Islet of Langerhans (tissue), 1 donor: Measurements from ENCODE around the gene OPN3.

Source experiments
- FAIRE-seq: peaks from one replicate; lab custom pipeline; 2011; peaks lifted over from hg19 to GRCh38; lab: Jason Lieb, UNC

Gene OPN3

DNA sequence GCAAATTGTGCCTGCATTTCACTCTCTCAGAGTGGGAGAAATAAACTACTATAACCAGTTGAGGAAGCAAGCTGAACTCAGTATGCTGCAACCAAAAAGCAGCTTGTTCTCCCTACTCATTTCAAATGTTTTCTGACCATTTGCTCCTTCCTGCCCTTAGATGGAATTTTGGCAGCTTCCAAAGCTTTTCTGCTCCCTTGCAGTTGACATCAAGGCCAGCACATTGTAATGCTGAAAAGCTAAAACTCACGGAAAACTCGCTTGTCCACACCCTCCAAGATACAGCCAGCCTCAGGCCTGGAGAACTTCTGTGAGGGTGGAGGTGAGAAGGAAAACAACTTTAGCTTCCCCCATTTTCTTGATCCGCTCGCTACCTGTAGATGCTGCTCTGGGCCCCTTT lies 5.0 kb upstream of the OPN3 start:
- FAIRE-seq, result no peak

DNA sequence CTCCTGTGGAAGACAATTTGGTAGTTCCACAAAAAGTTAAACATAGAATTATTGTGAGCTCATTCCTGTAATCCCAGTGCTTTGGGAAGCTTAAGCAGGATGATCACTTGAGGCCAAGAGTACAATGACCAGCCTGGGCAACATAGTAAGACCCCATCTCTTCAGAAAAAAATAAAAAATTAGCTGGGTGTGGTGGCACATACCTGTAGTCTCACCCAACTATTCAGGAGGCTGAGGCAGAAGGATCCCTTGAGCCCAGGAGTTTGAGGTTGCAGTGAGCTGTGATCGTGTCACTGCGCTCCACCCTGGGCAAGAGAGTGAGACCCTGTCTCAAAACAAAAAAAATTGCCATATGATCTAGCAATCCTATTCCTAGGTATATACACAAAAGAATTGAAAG lies 4.1 kb upstream of the OPN3 start:
- FAIRE-seq, result no peak

DNA sequence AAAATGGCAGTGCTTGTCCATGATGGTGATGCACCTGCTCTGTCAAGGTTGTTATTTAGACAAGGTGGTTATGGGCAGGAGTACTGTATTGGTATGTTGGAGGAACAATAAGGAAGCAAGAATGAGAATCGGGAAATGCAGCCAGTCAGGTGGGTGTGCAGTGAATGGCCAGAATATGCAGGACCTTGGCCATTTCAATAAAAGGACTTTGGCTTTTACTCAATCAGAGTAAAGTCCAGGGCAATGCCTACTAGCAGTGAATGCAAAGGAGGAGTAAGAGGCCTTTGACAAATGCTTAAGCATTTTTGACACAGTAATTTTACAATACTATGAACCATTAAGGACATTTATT lies 2.4 kb upstream of the OPN3 start:
- FAIRE-seq, result no peak

DNA sequence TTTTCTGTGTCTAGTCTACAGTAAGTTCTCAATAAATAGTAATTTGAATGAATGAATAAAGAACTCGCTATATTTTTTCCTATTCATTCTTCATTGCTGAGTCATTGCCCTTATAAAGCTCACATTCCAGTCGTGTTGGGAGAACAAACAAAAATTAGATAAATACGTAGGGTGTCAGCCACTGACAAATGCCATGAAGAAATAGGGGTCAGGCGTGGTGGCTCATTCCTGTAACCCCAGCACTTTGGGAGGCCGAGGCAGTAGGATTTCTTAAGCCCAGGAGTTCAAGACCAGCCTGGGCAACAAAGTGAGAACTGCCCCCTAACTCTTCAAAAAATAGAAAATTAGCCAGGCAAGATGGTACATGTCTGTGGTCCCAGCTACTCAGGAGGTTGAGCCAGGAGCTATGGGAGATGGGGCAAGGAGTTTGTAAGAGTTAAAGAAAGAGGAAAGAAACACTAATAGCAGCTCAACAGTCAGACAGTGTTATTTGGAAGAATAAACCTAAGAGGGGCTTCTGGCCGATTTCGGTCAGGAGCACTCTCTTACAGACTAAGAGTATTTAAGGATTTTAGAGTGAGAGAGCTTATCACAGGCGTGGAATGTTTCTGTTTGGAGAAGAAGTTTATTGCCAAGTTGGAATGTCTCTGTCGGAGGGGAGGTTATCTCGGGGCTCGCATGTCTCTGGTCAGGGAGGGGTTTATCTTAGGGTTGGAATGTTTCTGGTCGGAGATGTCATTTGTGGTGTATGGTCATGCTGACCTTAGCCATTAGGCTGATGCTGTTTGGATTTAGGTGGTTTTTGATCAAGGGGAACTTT lies 1.8 kb upstream of the OPN3 start:
- FAIRE-seq, result no peak

DNA sequence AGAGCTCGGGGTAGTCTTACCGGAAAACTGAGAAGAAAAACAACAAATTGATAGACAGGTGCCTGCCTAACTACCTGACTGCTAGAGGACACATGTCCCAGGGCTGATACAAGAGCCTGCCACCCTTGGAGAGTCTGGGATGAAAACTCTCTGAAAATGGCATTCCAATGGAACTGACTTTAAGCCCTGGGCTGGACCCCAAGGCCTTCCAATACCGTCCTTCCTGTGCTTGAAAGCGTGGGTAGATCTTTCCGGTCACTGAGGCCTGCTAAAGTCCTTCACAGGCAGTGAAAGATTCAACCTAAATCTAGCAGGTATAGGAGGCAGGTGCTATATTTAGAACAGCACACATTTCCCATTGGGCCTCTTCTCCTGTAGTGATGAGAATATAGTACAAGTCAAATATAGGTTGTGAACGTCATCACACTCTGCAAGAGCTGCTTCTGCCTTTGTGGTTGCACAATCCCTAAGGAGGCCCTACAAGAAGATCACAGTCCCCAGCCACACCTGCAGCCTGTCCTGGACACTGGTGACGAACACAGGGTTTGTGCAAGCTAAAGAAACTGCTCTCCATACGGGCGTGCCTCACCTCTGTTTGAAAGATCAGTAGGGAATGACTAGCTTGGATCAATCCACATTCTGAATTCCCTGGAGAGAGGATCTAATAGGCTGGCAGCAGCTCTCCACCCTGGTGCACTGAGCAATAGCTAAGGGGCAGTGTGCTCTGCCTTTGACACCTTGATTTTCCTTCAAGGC lies 876 bp upstream of the OPN3 start:
- no peak for FAIRE-seq

DNA sequence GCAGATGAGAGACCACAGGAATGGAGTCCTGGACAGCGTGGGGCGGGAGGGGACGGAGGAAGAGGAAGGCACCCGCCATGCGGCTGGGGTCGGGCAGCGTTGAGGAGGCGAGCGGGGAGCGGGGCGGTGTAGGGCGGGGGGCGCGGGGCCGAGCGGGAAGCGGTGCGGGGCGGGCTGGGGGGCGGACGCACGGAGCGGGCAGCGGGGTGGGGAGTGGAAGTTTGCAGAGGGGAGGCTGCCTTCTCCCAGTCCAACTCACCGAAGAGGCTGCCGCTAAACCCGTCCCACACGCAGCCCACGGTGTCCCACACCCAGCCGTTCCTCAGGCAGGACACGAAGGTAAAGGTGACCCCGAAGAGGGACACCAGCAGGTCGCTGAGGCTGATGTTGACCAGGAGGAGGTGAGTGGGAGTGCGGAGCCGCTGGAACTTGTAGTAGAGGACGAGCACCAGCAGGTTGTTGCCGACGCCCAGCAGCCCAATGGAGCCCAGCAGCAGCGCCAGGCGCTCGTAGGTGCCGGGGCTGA lies 483 bp downstream of the OPN3 start:
- no peak for FAIRE-seq

DNA sequence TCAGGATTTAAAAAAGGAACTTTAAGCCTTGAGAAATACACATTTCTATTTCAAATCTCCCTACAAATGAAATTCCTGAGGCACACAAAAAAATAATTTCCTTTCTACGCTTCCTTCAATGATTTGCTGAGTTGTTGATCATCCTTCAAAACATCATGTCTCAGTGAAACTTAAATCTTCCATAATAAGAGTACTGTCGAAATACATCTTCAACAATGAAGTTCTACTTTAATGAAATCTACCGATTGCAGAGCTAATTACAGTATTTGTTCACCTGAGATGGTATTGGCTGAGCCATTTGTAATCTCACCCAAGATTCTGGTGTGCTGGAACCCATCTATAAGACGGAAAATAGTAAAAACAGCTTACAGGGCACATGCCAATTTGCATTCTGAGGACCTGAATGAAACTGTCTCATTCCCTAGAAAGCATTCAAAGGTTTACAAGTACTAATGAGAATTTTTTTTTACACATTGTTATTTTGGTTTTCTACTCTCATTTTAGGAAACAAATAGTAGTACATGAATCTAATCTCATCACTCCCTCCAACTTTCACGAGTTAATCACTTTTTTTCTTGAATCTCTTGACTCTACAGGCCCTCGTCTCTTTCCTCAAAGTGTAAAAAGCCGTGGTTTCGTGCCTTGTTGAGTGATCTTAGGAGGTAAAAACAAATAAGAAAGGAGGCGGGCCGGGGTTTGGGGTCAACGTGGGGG lies 1.1 kb downstream of the OPN3 start:
- FAIRE-seq, result no peak

DNA sequence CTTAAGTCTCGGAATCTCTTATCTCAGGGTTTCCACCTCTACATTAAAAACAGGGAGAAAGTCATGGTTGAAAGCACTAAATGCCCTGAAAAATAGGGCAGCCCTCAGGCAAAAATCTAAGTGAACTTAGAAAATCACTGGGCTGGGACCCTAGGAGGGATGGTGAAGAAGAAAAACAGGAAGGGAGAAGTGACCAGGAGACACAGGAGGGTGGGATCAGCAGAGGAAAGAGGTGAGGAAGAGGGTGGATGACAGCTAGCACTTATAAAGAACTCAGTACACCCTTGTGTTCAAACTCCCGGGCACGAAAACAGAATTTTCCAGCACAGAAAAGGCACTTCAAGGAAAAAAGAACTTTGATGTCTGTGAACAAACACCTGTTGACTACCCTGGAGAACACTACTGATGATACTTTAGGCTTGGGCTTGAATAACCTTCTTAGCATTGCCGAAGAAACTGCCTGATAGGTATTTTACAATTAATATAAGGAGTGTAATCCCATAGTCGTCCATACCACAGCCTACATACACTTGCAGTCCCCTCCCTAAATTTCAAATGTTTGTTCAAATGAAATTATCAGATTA lies 2.0 kb downstream of the OPN3 start:
- FAIRE-seq, result no peak

DNA sequence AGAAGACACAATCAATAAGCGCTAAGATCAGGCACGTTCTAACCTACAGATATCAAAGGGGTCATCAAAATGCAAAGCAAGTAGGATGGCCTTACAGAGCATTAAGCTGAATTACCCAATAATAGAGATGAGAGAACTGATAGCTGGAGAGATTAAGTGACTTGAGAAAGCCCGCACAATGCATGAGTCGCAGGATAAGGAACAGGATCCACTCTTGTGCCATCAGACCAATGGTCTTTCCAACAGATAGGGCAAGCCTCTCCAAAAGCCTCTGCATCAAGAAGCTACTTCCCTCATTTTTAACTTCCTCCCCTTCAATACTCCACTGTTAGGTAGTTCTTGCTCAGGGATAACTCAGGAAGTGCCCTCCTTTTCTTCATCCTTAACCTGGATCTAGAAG lies 2.6 kb downstream of the OPN3 start:
- no peak for FAIRE-seq

DNA sequence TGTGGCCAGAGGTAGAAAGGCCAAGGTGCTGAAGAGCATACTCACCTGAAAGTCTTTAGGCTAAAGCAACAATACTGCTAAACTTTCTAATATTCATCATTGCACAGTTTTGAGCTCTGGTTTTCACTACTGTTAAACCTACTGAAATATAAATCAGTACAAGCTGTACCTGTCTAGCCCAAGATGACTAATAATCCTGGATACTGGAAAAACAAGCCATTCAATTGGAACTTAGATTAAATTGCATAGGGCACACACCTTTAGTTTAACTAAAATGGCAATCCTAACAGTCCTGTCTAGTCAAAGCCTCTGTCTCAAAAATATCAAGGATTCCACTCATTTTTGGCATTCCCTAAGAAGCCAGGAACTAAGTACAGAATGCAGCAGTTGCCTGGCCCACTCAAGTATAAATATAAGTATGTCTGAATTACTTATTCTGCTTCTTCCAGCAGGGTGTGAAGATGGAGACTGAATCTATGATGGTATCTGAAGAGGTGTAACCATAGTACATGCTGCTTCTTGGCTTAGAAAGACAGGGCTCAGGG lies 3.1 kb downstream of the OPN3 start:
- no peak for FAIRE-seq

DNA sequence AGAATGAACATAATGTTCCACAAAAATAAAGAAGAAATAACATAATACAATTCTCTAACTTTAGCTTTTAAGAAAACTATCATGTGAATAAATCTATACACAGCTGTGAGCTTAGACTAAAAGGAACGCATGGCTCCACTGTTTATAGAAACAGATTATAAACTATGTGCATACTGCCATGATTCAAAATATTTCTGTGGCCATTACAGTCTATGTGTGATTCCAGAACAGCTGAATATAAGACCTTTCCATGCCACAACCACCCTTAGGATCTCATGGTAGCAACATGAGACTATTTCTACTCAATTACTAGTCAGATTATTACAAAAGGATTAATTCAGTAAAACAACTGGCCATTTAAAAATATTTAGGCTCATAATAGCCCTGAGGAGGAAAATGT lies 3.9 kb downstream of the OPN3 start:
- no peak for FAIRE-seq

DNA sequence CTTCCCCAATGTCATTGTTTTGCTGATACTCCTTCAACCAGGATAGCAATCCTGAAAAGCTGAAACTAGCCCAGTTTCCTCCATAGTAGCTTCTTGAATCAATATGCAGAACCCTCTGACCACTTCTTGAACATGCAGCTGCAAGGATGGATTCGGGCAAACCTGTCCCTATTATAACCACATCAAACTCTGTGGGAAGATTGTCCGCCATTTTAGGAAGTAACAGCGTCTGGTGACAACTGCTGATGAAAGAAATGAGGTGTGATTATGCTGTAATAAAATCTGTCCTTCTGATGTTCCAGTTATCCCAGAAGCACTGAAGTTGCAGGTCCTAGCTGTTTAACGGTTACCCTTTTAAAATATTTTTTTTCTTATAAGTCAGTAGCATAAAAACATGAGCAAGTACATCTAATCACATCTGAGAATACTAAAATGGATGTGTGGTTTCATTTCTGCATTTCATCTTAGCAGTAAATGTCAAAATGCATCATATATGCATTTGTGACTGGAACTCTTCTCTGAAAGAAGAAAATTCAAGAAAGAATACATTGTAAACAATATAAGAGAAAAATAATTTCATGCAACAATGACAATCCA lies 4.5 kb downstream of the OPN3 start:
- no peak for FAIRE-seq

DNA sequence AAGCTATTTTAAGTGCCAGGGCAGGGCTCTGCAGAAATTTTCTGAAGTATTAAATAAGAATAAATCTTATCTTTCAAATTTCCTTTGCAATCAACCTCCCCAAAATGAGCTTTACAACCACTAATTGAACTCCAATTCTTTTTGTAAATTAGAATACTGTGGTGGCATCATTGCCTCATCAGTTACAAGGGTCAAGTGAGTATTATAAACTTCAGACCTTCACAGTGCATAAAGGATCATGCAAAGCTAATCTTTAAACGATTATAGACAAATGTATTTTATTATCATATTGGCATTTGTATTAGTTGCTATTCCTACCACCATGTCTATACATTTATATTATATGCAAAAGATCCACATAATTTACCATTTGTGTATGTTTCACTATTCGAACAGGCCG lies 7.2 kb downstream of the OPN3 start:
- FAIRE-seq, result no peak

DNA sequence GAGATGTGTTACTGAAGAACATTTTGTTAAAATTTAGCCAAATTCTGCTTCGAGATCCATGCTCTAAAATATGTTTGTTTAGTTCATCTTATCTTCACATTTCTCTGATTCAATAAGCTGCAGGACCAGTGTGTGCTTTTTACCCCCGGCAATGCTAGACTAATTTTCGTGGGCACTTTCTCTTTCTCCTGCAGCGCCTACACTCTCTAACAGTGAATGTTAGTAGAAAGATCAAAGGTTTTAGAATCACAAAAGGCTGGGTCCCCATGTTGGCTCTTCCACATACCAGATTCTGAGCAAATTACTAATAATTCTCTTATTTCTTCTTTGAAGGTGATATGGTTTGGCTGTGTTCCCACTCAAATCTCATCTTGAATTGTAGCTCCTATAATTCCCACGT lies 8.5 kb downstream of the OPN3 start:
- FAIRE-seq, result no peak

DNA sequence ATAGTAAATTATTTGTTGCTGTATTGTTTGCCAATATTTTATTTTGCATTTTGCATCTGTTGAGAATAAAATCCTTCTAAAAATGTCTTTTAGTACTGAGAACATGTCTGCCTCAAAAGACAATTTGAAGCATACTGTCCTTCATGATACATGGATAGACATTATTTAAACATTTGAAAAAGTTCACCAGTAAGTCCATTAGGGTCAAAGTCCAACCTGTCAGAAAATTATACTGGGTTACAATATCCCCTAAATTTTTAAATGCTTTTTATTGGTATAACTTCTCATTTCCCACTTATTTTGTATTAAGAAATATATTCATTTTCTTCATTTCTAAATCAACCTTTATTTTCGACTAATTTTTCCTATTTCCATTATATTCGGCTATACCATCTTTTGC lies 9.3 kb downstream of the OPN3 start:
- FAIRE-seq, result peak; percentile 58

DNA sequence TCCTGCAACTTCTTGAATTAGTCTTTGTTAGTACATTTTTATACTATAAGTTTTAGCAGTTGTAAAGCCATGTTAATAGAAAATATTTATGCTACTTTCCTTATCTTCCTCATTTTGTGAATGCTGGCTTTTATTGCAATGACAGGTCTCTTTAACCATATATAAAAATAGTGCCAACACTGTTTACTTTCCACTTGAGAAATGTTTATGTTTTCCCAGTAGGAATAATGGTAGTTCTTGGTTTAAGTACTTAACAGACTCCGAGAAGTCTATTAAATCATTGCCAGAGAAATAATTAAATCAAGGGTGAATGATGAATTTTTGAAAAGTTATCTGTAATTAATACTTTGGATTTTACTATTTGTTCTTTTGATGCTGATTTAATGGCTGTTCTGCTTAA lies 9.7 kb downstream of the OPN3 start:
- no peak for FAIRE-seq

DNA sequence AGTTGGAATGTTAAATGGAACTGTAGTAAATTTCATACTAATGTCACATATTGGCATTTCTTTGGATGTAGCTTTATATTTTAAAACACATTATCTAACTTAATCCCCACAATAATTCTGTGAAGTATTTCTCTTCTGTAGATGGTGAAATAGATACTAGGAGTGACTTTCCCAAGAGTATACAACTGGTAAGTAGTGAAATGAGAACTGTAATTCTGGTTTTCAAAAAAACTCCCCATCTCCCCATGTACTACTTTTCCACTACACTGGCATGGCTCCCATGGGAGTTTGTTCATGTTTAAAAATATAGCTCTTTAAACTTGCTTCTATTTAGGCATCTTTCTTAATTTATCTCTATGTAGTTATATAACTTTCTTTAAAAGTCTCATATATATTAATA lies 10.2 kb downstream of the OPN3 start:
- no peak for FAIRE-seq

DNA sequence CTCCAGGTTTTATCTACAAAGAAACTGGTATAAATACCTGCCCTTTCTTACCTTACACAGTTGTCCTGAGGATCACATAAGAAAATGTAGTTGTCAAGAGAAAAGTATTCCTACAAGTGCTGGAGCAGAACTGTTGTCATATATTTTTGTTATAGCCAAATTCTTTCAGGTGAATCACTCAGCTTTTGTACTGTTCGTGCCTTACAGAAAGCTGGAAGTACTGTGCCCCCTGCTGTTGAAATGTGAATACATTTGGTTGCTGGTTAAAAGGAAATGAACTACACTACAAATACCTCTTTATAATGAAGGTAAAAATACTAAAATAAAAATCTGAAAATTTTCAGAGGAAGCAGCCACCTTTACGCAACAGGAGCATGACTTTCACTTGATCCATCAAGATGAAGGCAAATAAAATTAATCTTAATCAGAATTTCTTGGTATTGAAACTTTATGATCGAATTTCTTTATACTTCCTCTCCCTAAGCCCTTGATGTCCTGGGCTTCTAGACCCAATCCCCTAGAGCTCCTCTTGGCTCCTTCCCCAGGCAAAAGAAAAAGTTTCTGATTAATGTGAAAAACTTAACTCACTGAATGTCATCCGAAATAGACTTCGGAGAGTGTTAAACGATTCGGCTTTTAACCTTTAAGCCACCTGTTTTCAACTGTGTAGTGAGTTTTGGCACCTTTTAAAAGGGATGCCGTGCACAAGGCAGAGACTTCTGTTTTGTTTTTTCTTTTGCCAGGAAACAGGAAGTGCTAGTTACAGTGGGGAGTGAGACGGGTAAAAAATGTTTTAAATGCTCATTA lies 12.5 kb downstream of the OPN3 start:
- FAIRE-seq, result peak; percentile 93

DNA sequence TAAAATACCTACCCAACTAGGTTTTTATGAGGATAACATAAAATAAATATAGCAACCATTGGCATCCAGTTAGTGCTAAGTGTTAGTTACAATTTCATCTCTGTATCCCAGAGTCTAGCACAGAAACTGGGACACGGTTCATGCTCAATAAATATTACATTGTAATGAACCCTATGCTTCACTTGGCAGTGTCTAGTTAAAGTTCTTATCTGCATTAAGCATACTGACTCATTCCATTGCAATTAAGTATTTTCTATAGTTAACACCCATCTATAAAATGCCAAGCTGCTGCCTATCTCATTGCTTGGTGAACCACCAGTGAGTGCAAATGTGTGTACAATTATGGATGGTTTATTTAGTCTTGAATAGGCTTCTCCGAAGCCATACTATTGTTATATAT lies 15.2 kb downstream of the OPN3 start:
- no peak for FAIRE-seq

DNA sequence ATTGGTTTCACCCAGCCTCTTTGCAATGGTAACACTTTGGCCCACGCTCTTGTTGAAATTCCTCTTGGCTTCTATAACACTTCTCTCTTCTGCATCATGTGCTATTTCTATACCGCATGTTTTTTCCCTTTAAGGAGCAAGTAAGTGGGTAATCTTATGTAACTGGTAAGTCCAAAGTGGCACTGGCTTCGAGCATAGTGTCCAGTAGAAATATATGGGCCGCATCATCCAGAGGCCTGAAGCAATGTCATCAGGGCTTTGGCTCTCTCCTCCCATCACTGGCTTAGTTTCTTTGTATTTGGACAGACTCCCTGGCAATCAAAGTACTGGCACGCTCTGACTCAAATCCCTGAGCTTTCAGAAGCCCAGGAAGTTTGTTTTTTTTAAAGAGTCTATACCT lies 17.5 kb downstream of the OPN3 start:
- FAIRE-seq, result no peak

DNA sequence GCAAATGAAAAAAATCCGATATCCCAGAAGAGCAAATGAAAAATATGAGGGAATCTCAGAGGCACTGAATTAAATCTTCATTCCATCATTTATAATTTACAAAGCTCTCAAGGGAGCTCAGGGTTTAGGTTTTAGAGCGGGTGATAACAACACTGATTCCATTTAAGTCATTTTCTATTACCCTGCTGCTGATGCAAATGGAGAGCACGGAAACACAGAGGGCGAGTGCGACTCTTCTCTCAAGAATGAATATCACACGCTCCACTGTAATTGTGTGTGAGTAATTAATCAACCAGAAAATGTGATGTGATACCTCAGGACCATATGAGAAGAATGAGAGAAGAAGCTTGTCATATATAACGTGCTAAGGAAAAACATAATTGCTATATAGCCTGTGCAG lies 22.7 kb downstream of the OPN3 start:
- FAIRE-seq, result no peak
